IMR-90 (cell line): ENCODE measurements around the gene DUSP28. TPM values are rescaled to one million over a fixed set of nuclear protein-coding genes. Genes with fewer than 3 reads are reported as not detected.

Source experiments
- ATAC-seq: fragments of 200-7000 bp; cut with Tn5 transposase; 2 replicates; pipeline ENCODE4 v1.9.1; 2020; ENCODE audit warnings: low read depth, mild to moderate bottlenecking, moderate library complexity
- BruUV-seq: library from RNA; stranded (reverse); fragments of 400-500 nt; replicated peaks from 2 replicates; lab custom pipeline; 2021; lab: Mats Ljungman, UMichigan
- CTCF ChIA-PET: fragments of 300-600 bp; formaldehyde crosslinking; extraction: SDS; loops from one replicate; lab custom pipeline; 2021; ENCODE audit warnings: antibody characterized with exemption; lab: Yijun Ruan, JAX
- POLR2A ChIA-PET: fragments of 300-600 bp; sonication (Branson Sonifier 250); formaldehyde crosslinking; loops from one replicate; lab custom pipeline; 2022; ENCODE audit warnings: antibody characterized with exemption; ENCODE audit not compliant: unreplicated experiment; lab: Charles Lee
- DNase-seq: peaks from one replicate; pipeline ENCODE4 v3.0.0; 2013
- H2AFZ ChIP-seq: replicated peaks from 2 replicates; pipeline ENCODE3; 2013; ENCODE audit warnings: low read length, mild to moderate bottlenecking; ENCODE audit not compliant: poor library complexity
- H2AK5ac ChIP-seq: 2 replicates; pipeline ENCODE4 v1.6.1; 2013; ENCODE audit warnings: low read depth, low read length, inconsistent platforms
- H2AK9ac ChIP-seq: replicated peaks from 2 replicates; pipeline ENCODE3; 2013; ENCODE audit warnings: mild to moderate bottlenecking, low read depth, low read length, moderate library complexity; ENCODE audit not compliant: poor library complexity
- H2BK120ac ChIP-seq: 2 replicates; pipeline ENCODE4 v1.6.1; 2013; ENCODE audit warnings: low read depth, low read length, inconsistent platforms
- H2BK15ac ChIP-seq: 3 replicates; pipeline ENCODE4 v1.6.1; 2013; ENCODE audit warnings: low read depth, low read length, inconsistent platforms
- H2BK20ac ChIP-seq: 2 replicates; pipeline ENCODE4 v1.6.1; 2013; ENCODE audit warnings: low read depth, mild to moderate bottlenecking, inconsistent platforms, low read length, moderate library complexity
- H2BK5ac ChIP-seq: 2 replicates; pipeline ENCODE4 v1.6.1; 2013; ENCODE audit warnings: mild to moderate bottlenecking, low read depth, low read length, inconsistent platforms; ENCODE audit not compliant: poor library complexity, severe bottlenecking
- H3K14ac ChIP-seq: replicated peaks from 2 replicates; pipeline ENCODE4 v1.6.1; 2013; ENCODE audit warnings: low read depth, low read length, inconsistent platforms
- H3K18ac ChIP-seq: 2 replicates; pipeline ENCODE4 v1.6.1; 2013; ENCODE audit warnings: low read depth, low read length, control low read depth
- H3K23ac ChIP-seq: 2 replicates; pipeline ENCODE4 v1.6.1; 2013; ENCODE audit warnings: low read depth, low read length, inconsistent platforms
- H3K27ac ChIP-seq: 2 replicates; pipeline ENCODE4 v1.5.1; 2013; ENCODE audit warnings: mild to moderate bottlenecking, control low read depth, low read length; ENCODE audit not compliant: insufficient read depth
- H3K27me3 ChIP-seq: 2 replicates; pipeline ENCODE4 v1.6.1; 2013; ENCODE audit warnings: low read length; ENCODE audit not compliant: control insufficient read depth, insufficient read depth
- H3K36me3 ChIP-seq: 2 replicates; pipeline ENCODE4 v1.6.1; 2013; ENCODE audit warnings: low read length, mixed read lengths; ENCODE audit not compliant: control insufficient read depth, insufficient read depth
- H3K4ac ChIP-seq: 2 replicates; pipeline ENCODE4 v1.6.1; 2013; ENCODE audit warnings: low read depth, low read length, inconsistent platforms
- H3K4me1 ChIP-seq: 2 replicates; pipeline ENCODE4 v1.6.1; 2013; ENCODE audit warnings: low read length, mixed read lengths; ENCODE audit not compliant: control insufficient read depth, insufficient read depth
- H3K4me2 ChIP-seq: 2 replicates; pipeline ENCODE4 v1.6.1; 2013; ENCODE audit warnings: low read depth, mild to moderate bottlenecking, control low read depth, low read length, moderate library complexity
- H3K4me3 ChIP-seq: 2 replicates; pipeline ENCODE4 v1.5.1; 2013; ENCODE audit warnings: low read depth, mild to moderate bottlenecking, control low read depth, low read length, moderate library complexity; ENCODE audit not compliant: insufficient read depth
- H3K56ac ChIP-seq: 2 replicates; pipeline ENCODE4 v1.6.1; 2013; ENCODE audit warnings: low read length, inconsistent platforms; ENCODE audit not compliant: insufficient read depth; ENCODE audit errors: extremely low read depth
- H3K79me1 ChIP-seq, 2 experiments: 2 replicates each; pipeline ENCODE4 v1.6.1; 2013; ENCODE audit warnings: low read length in 2 of 2, inconsistent platforms in 1 of 2, low read depth in 1 of 2
- H3K9ac ChIP-seq: 2 replicates; pipeline ENCODE4 v1.6.1; 2013; ENCODE audit warnings: low read depth, low read length, control low read depth
- H3K9me1 ChIP-seq: 2 replicates; pipeline ENCODE4 v1.6.1; 2013; ENCODE audit warnings: low read length, inconsistent platforms; ENCODE audit not compliant: insufficient read depth
- H3K9me3 ChIP-seq: 2 replicates; pipeline ENCODE4 v1.6.1; 2013; ENCODE audit warnings: low read length; ENCODE audit not compliant: control insufficient read depth, insufficient read depth
- H4K20me1 ChIP-seq: 2 replicates; pipeline ENCODE4 v1.6.1; 2013; ENCODE audit warnings: low read length, inconsistent platforms; ENCODE audit not compliant: insufficient read depth
- H4K5ac ChIP-seq: 2 replicates; pipeline ENCODE4 v1.6.1; 2013; ENCODE audit warnings: mild to moderate bottlenecking, low read depth, low read length, control low read depth
- H4K8ac ChIP-seq, 2 experiments: 2 replicates each; pipeline ENCODE4 v1.6.1; 2013; ENCODE audit warnings: low read depth in 2 of 2, low read length in 2 of 2, control low read depth in 1 of 2, inconsistent platforms in 1 of 2
- H4K91ac ChIP-seq: 2 replicates; pipeline ENCODE4 v1.6.1; 2013; ENCODE audit warnings: low read depth, low read length, inconsistent platforms; ENCODE audit not compliant: insufficient read depth
- POLR2A ChIP-seq: IDR thresholded peaks from 2 replicates; pipeline ENCODE4 v1.6.1; 2012; ENCODE audit warnings: mild to moderate bottlenecking, low read depth, low read length
- WGBS, 2 experiments: methylation state at CpG; one replicate each; pipeline versions ENCODE4 v1.1.5 to v1.1.7; 2013; ENCODE audit warnings: missing lambda C conversion rate in 2 of 2; ENCODE audit not compliant: insufficient read length in 1 of 2; ENCODE audit errors: extremely low coverage in 2 of 2; 5-methylcytosine and 5-hydroxymethylcytosine counted together
- dilution Hi-C: fragments of 300-500 bp; cut with HindIII; formaldehyde crosslinking; loops from one replicate; pipeline ENCODE4 v1.14.3; 2018; ENCODE audit warnings: low sequenced_read_pairs; ENCODE audit not compliant: unreplicated experiment
- in situ Hi-C: fragments of 300-500 bp; cut with MboI; formaldehyde crosslinking; loops from 3 replicates; pipeline ENCODE4 v1.14.3; 2019; ENCODE audit warnings: low sequenced_read_pairs, inconsistent platforms, mixed read lengths
- intact Hi-C: fragments of 100-400 bp; cut with micrococcal nuclease; formaldehyde crosslinking; loops from 2 replicates; pipeline ENCODE4 v1.10.0; 2022
- polyA plus RNA-seq, 3 experiments: library from polyadenylated mRNA; depleted of rRNA; stranded (reverse); fragments of >200 nt; gene quantifications; 2 replicates each; pipeline ENCODE4 v1.2.3, GENCODE V29; 2012; ENCODE audit warnings: low replicate concordance in 1 of 3
- total RNA-seq: library from RNA; depleted of rRNA; stranded (reverse); fragments of >200 nt; gene quantifications from 2 replicates; pipeline ENCODE4 v1.2.3, GENCODE V29; 2012

The DUSP28 gene
- total and polyA plus RNA-seq, 2 of the 4 experiments (the other 2 are of a cell fraction): 1.1 to 3.3 TPM

DNA sequence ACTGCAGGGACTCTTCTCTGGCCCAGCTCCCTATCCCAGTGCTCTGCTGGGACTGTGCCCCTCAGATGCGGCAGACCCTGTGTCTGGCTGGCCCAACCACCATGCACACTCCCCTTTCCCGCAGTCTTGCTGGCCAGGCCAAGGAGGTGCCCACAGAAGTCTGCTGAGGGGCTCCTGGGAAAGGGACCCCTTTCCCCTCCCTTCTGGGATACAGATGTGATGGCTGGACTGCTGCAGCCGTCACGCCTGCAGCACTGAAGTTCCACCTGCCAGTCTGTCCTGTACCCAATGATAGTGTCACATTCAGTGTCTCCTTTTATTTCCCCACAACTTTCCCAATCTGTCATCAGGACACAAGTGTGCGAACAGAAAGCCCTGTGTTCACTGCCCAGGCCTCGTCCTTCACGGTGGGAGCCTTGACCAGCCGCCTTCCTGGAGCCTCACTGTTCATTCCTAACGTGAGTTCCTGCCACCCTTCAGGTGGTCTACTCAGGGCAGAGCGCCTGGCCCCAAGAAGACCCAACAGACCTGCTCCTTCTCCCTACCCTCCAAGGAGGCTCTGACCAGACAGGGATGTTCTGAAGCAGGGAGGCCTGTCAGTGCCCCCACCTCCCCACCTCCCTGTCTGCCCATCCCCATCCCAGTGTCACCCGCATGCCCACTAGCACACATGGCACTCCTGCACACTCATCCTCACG, 49.5 kb upstream of the DUSP28 start:
- no peaks in the 10 kb centered on the region for H3K9me1 ChIP-seq
- no peak overlapping the region for H3K14ac ChIP-seq
- BruUV-seq: no TSS peak
- no peak overlapping the region for H2AK9ac ChIP-seq
- H4K8ac ChIP-seq: no peak overlapping the region
- H2AFZ ChIP-seq: no peak overlapping the region
- H4K5ac ChIP-seq: no peak overlapping the region
- DNase-seq (no peak), ATAC-seq (no peak)
- POLR2A ChIA-PET: no interaction called here
- H2AK5ac ChIP-seq: no peak overlapping the region
- H3K9ac ChIP-seq: no peak overlapping the region
- no peak overlapping the region for H2BK20ac ChIP-seq
- H3K23ac ChIP-seq: no peak overlapping the region
- no peak overlapping the region for H2BK120ac ChIP-seq
- no peaks in the 10 kb centered on the region for H3K27me3 ChIP-seq
- H2BK15ac ChIP-seq: no peak overlapping the region
- H3K4me2 ChIP-seq: no peak overlapping the region
- intact Hi-C loops (loop anchor here (5.0 kb wide), 1 partner anchor 192 kb away; no protein-coding TSS in a partner anchor), dilution Hi-C loops (no loop called here), in situ Hi-C loops (no loop called here)
- no peaks in the 10 kb centered on the region for H3K36me3 ChIP-seq
- 0 out of 2 replicates have a peak, but pooled peaks cover 3% of the 10 kb centered on the region for H4K20me1 ChIP-seq
- 93% methylated on average over 6 of the region's 12 CpGs; no CpG with 5 or more reads in 1 of the 2 experiments for WGBS, 2 experiments
- no peaks in the 10 kb centered on the region for H3K79me1 ChIP-seq
- no peak for TF ChIP-seq POLR2A
- no peaks in the 10 kb centered on the region for H3K9me3 ChIP-seq
- peaks cover 1% of the 10 kb centered on the region; the same call in 1 of the 2 replicates for H3K4me1 ChIP-seq
- H2BK5ac ChIP-seq: no peak overlapping the region
- no peak overlapping the region for H3K27ac ChIP-seq
- H4K91ac ChIP-seq: no peak overlapping the region
- no peak overlapping the region for H3K18ac ChIP-seq
- H3K56ac ChIP-seq: no peak overlapping the region
- no peak overlapping the region for H3K4me3 ChIP-seq
- H3K4ac ChIP-seq: no peak overlapping the region
- CTCF ChIA-PET: no interaction called here
